GM23338 (cell line): ENCODE data around the gene ISOC2. TPM values are rescaled to one million over a fixed set of nuclear protein-coding genes. Genes with fewer than 3 reads are reported as not detected.

Source experiments
- ATAC-seq: fragments of 200-7000 bp; cut with Tn5 transposase; 3 replicates; pipeline ENCODE4 v1.9.1; 2020
- DNase-seq: peaks from one replicate; pipeline ENCODE4 v3.0.0-alpha.2; 2015; ENCODE audit warnings: low spot score
- H2AFZ ChIP-seq: fragments of 200-600 bp; sonication (generic); 2 replicates; pipeline ENCODE4 v1.8.0; 2016; ENCODE audit warnings: antibody characterized with exemption, mild to moderate bottlenecking, moderate library complexity
- H3F3A ChIP-seq: fragments of 200-600 bp; sonication (generic); replicated peaks from 2 replicates; pipeline ENCODE4 v1.8.0; 2017; ENCODE audit warnings: antibody characterized with exemption, mixed run types, low read depth
- H3K27ac ChIP-seq: fragments of 200-600 bp; sonication (generic); 2 replicates; pipeline ENCODE4 v1.6.1; 2016; ENCODE audit warnings: low read depth
- H3K27me3 ChIP-seq: fragments of 200-600 bp; sonication (generic); 2 replicates; pipeline ENCODE4 v1.8.0; 2016; ENCODE audit warnings: mild to moderate bottlenecking, mixed run types, moderate library complexity; ENCODE audit not compliant: insufficient read depth
- H3K36me3 ChIP-seq: fragments of 200-600 bp; sonication (generic); 2 replicates; pipeline ENCODE4 v1.8.0; 2016; ENCODE audit warnings: mild to moderate bottlenecking; ENCODE audit not compliant: insufficient read depth
- H3K4me1 ChIP-seq: fragments of 200-600 bp; sonication (generic); 2 replicates; pipeline ENCODE4 v1.8.0; 2016; ENCODE audit warnings: mild to moderate bottlenecking, moderate library complexity; ENCODE audit not compliant: insufficient read depth
- H3K4me2 ChIP-seq: fragments of 200-600 bp; sonication (generic); 2 replicates; pipeline ENCODE4 v1.7.1; 2017; ENCODE audit warnings: mixed run types
- H3K4me3 ChIP-seq: fragments of 200-600 bp; sonication (generic); 2 replicates; pipeline ENCODE4 v1.6.1; 2016; ENCODE audit warnings: mixed run types
- H3K79me2 ChIP-seq: fragments of 200-600 bp; sonication (generic); replicated peaks from 2 replicates; pipeline ENCODE4 v1.8.0; 2017; ENCODE audit warnings: mild to moderate bottlenecking; ENCODE audit not compliant: insufficient read depth
- H3K9me2 ChIP-seq: fragments of 200-600 bp; sonication (generic); 2 replicates; pipeline ENCODE4 v1.8.0; 2017; ENCODE audit not compliant: insufficient read depth
- H4K20me1 ChIP-seq: fragments of 200-600 bp; sonication (generic); replicated peaks from 2 replicates; pipeline ENCODE4 v1.8.0; 2017; ENCODE audit warnings: mild to moderate bottlenecking; ENCODE audit not compliant: insufficient read depth
- H3K27ac Mint-ChIP-seq: 2 replicates; pipeline ENCODE4 v1.8.0; 2020; ENCODE audit warnings: inconsistent platforms, mild to moderate bottlenecking, moderate library complexity, mixed read lengths
- H3K27me3 Mint-ChIP-seq: 3 replicates; pipeline ENCODE4 v1.8.0; 2022; ENCODE audit warnings: low read depth, mild to moderate bottlenecking, moderate library complexity, mixed read lengths, inconsistent platforms; ENCODE audit not compliant: insufficient read depth, poor library complexity
- H3K36me3 Mint-ChIP-seq: 3 replicates; pipeline ENCODE4 v1.8.0; 2021; ENCODE audit warnings: low read depth, mild to moderate bottlenecking, inconsistent platforms, moderate library complexity, mixed read lengths
- H3K4me1 Mint-ChIP-seq: 3 replicates; pipeline ENCODE4 v1.8.0; 2020; ENCODE audit warnings: mild to moderate bottlenecking, inconsistent platforms, mixed read lengths
- H3K4me3 Mint-ChIP-seq: 3 replicates; pipeline ENCODE4 v1.8.0; 2021; ENCODE audit warnings: moderate library complexity, mild to moderate bottlenecking, inconsistent platforms, mixed read lengths
- H3K9me3 Mint-ChIP-seq: 3 replicates; pipeline ENCODE4 v1.8.0; 2020; ENCODE audit warnings: moderate library complexity, mild to moderate bottlenecking, inconsistent platforms, mixed read lengths
- CREB1 ChIP-seq: fragments of 250-450 bp; sonication (Bioruptor Pico); IDR thresholded peaks from 2 replicates; pipeline ENCODE4 v1.5.0; 2020; ENCODE audit warnings: low read depth, mild to moderate bottlenecking, moderate library complexity
- CTCF ChIP-seq, 2 experiments: fragments of 200-600 bp in 1 of 2; sonication (generic) in 1 of 2; conservative IDR thresholded peaks; 2 replicates each; pipeline versions ENCODE4 v1.5.1 to v1.6.1; 2016 to 2017; ENCODE audit warnings: antibody characterized with exemption in 2 of 2, low read depth in 2 of 2, mild to moderate bottlenecking in 2 of 2, moderate library complexity in 1 of 2
- EZH2 ChIP-seq: fragments of 200-600 bp; sonication (generic); IDR thresholded peaks from one replicate; pipeline ENCODE4 v1.8.0; 2017; ENCODE audit warnings: antibody characterized with exemption, mild to moderate bottlenecking, low read depth; ENCODE audit not compliant: unreplicated experiment
- EZH2phosphoT487 ChIP-seq: fragments of 200-600 bp; sonication (generic); IDR thresholded peaks from one replicate; pipeline ENCODE4 v1.8.1; 2018; ENCODE audit warnings: antibody characterized with exemption; ENCODE audit not compliant: unreplicated experiment
- JUNB ChIP-seq: IDR thresholded peaks from one replicate; pipeline ENCODE4 v1.6.1; 2016; ENCODE audit warnings: antibody characterized with exemption; ENCODE audit not compliant: unreplicated experiment
- NANOG ChIP-seq: IDR thresholded peaks from 2 replicates; pipeline ENCODE4 v1.6.1; 2016; ENCODE audit warnings: antibody characterized with exemption, borderline replicate concordance
- POLR2AphosphoS5 ChIP-seq: IDR thresholded peaks from 2 replicates; pipeline ENCODE4 v1.6.1; 2016; ENCODE audit warnings: antibody characterized with exemption, low read depth
- REST ChIP-seq: IDR thresholded peaks from one replicate; pipeline ENCODE4 v1.6.1; 2018; ENCODE audit warnings: antibody characterized with exemption; ENCODE audit not compliant: unreplicated experiment
- STAT1 ChIP-seq: IDR thresholded peaks from one replicate; pipeline ENCODE4 v1.6.1; 2016; ENCODE audit warnings: antibody characterized with exemption; ENCODE audit not compliant: unreplicated experiment
- ZNF114 ChIP-seq: fragments of 250-450 bp; sonication (Bioruptor Pico); IDR thresholded peaks from 2 replicates; pipeline ENCODE4 v1.5.0; 2020; ENCODE audit warnings: mild to moderate bottlenecking, moderate library complexity
- ZNF331 ChIP-seq: fragments of 250-450 bp; sonication (Bioruptor Pico); IDR thresholded peaks from 2 replicates; pipeline ENCODE4 v1.5.0; 2020; ENCODE audit warnings: low read depth, mild to moderate bottlenecking, moderate library complexity
- ZNF462 ChIP-seq: fragments of 250-450 bp; sonication (Bioruptor Pico); IDR thresholded peaks from 2 replicates; pipeline ENCODE4 v1.5.0; 2020; ENCODE audit warnings: mild to moderate bottlenecking, moderate library complexity
- polyA plus RNA-seq: library from polyadenylated mRNA; unstranded; fragments of >200 nt; fragmentation: Nextera tagmentation; extraction: Ambion mirVana; gene quantifications from 2 replicates; pipeline ENCODE4 v1.2.1, GENCODE V29; 2016
- total RNA-seq: library from RNA; depleted of rRNA; stranded (reverse); fragments of >200 nt; shearing (Covaris generic); gene quantifications from 2 replicates; pipeline ENCODE4 v1.2.3, GENCODE V29; 2014
- TF ChIP-seq, protein P1 (sequence below): IDR thresholded peaks from 2 replicates; pipeline ENCODE4 v1.6.1; 2016; ENCODE audit warnings: antibody characterized with exemption

ISOC2 gene
- total and polyA plus RNA-seq, 2 experiments from 2014 or later = 62.6 to 85.2 TPM

GRCh38 chr19:55498246-55498840, 36.9 kb upstream of the ISOC2 start:
- Histone ChIP-seq H3K36me3 (no peaks in the 10 kb centered on the region), H2AFZ (no peak overlapping the region), H3K9me2 (no peaks in the 10 kb centered on the region), H3F3A (no peaks in the 10 kb centered on the region), H3K27me3 (peaks cover 18% of the 10 kb centered on the region), H3K4me2 (no peak overlapping the region), H3K4me1 (peaks cover 9% of the 10 kb centered on the region; the same call in 1 of the 2 replicates), H3K4me3 (no peak overlapping the region), H4K20me1 (no peaks in the 10 kb centered on the region), H3K27ac (no peak overlapping the region), H3K79me2 (no peaks in the 10 kb centered on the region)
- no peak overlapping the region for H3K27ac Mint-ChIP-seq
- peaks cover 15% of the 10 kb centered on the region for H3K9me3 Mint-ChIP-seq
- peaks cover 23% of the 10 kb centered on the region for H3K27me3 Mint-ChIP-seq
- H3K4me1 Mint-ChIP-seq = peaks cover 13% of the 10 kb centered on the region
- TF ChIP-seq EZH2phosphoT487 (no peak), JUNB (no peak), REST (no peak), NANOG (no peak), EZH2 (no peak), ZNF331 (no peak), CREB1 (CRISPR knock-in tag) (no peak), ZNF462 (no peak), ZNF114 (CRISPR knock-in tag) (no peak), CTCF (conservative IDR thresholded peaks at IDR 0.05; ENCODE audit: low read depth in 2 of 2) (no peak), POLR2AphosphoS5 (no peak), STAT1 (no peak)
- TF ChIP-seq, protein P1, sequence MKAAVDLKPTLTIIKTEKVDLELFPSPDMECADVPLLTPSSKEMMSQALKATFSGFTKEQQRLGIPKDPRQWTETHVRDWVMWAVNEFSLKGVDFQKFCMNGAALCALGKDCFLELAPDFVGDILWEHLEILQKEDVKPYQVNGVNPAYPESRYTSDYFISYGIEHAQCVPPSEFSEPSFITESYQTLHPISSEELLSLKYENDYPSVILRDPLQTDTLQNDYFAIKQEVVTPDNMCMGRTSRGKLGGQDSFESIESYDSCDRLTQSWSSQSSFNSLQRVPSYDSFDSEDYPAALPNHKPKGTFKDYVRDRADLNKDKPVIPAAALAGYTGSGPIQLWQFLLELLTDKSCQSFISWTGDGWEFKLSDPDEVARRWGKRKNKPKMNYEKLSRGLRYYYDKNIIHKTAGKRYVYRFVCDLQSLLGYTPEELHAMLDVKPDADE = no peak
- ATAC-seq (no peak), DNase-seq (no peak)
- H3K36me3 Mint-ChIP-seq = peaks cover 11% of the 10 kb centered on the region
- H3K4me3 Mint-ChIP-seq = no peak overlapping the region
